H1 (cell line): ENCODE results near the gene PLXNA4. TPM values are rescaled to one million over a fixed set of nuclear protein-coding genes. Genes with fewer than 3 reads are reported as not detected.

Source experiments
- CBX8 ChIP-seq: fragments of 300-800, 300-1000 bp; sonication (generic); IDR thresholded peaks from 2 replicates; pipeline ENCODE4 v1.7.1; 2016; ENCODE audit warnings: low read depth, low read length, borderline replicate concordance
- CHD1 ChIP-seq: IDR thresholded peaks from 2 replicates; pipeline ENCODE4 v1.6.1; 2012; ENCODE audit warnings: low read depth, low read length, improper control_type of control experiment
- JUN ChIP-seq: IDR thresholded peaks from 2 replicates; pipeline ENCODE4 v1.6.1; 2011; ENCODE audit warnings: low read depth, mild to moderate bottlenecking, improper control_type of control experiment, low read length
- RFX5 ChIP-seq: IDR thresholded peaks from 2 replicates; pipeline ENCODE4 v1.6.1; 2011; ENCODE audit warnings: low read depth, low read length, improper control_type of control experiment, borderline replicate concordance
- RXRA ChIP-seq: IDR thresholded peaks from 2 replicates; pipeline ENCODE4 v1.6.1; 2011; ENCODE audit warnings: low read depth, mild to moderate bottlenecking, low read length, moderate library complexity; ENCODE audit not compliant: insufficient read depth
- SP2 ChIP-seq: IDR thresholded peaks from 2 replicates; pipeline ENCODE4 v1.6.1; 2012; ENCODE audit warnings: mild to moderate bottlenecking, low read length, inconsistent platforms
- YY1 ChIP-seq: IDR thresholded peaks from 2 replicates; pipeline ENCODE4 v1.6.1; 2011; ENCODE audit warnings: low read depth, mild to moderate bottlenecking, low read length
- polyA plus RNA-seq, 7 experiments: library from polyadenylated mRNA; depleted of rRNA in 3 of 7; stranded (reverse) in 5 of 7; unstranded in 2 of 7; fragments of >200 nt in 5 of 7; fragments of 200-250 nt in 2 of 7; gene quantifications; 1 replicate in 5 of 7; 2 replicates in 1 of 7; 4 replicates in 1 of 7; pipeline versions ENCODE4 v1.2.1 to v1.2.3, GENCODE V29; 2011 to 2013; ENCODE audit warnings: missing spikeins in 2 of 7, mixed read lengths in 2 of 7
- total RNA-seq: library from RNA; stranded (reverse); fragmentation: NEBNext Ultra II Directional; extraction: Animal tissue kit (Norgen Biotek cat#: 25700); gene quantifications from 2 replicates; pipeline ENCODE4 v1.2.1, GENCODE V29; 2021

PLXNA4 gene
- total and polyA plus RNA-seq, 2 of the 8 experiments (the other 6 are each of a cell fraction or from before 2014, with no cell fraction given), result 0.76 to 0.79 TPM

DNA sequence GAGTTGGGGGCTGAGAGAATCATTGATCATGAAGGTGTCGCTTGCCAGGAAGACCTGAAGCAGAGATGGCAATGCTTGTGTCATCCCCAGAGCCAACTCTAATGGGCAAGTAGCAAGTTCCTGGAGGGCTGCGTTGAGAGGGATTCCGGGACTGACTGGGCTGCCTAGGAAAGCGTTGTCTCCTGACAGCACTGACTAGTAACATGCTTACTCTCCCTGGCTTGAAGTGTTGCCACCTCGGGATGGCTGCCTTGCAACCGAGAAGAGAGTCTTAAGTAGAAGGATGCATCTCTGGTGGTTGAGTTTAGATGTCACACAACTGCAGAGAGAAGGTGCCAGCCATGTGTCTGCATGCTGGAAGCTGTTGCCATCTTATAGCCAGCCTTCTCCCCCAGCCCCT, 453.4 kb downstream of the PLXNA4 start (continued):
- TF ChIP-seq CBX8, result no peak
- TF ChIP-seq SP2, result no peak
- TF ChIP-seq YY1, result no peak
- no peak for TF ChIP-seq RXRA
- no peak for TF ChIP-seq RFX5
- TF ChIP-seq CHD1, result no peak
- no peak for TF ChIP-seq JUN
